Measurements from ENCODE around the gene TMEM132D.

The TMEM132D gene

DNA sequence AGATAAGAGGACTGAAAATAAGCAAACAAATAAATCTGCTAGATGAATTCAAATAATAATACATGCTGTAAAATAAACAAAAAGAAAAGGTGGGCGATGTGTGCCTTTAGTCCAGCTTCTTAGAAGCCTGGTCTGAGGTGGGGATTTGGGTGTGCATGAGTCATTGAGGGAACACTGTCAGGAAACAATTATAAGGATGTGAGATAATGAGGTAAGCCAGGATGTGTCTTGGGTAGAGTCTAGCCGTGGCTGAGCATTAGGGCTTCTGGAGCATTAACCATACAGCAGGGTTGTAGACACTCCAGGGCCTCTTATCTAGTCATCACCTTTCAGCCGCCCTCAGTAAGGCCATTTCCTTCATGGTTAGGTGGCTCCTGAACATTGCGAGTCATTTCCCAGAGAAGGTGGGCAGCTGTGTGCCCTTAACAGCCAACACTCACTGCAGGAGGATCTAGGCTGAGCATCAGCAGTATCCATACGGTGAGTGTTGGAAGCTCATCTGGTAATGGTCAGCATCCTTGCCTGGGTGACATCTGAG is 645.0 kb downstream of the TMEM132D start:
- H3K4me3 ChIP-seq (ENCODE audit: low read length): no peak overlapping the region
- H3K4me1 ChIP-seq (ENCODE audit: control insufficient read depth, insufficient read depth, low read length): no peaks in the 10 kb centered on the region
- H3K27me3 ChIP-seq (ENCODE audit: control insufficient read depth, insufficient read depth, low read length): no peaks in the 10 kb centered on the region
- no peaks in the 10 kb centered on the region for H3K36me3 ChIP-seq (ENCODE audit: control insufficient read depth, insufficient read depth, low read length)
- DNase-seq (ENCODE audit: low read depth, low spot score): no peak
- peaks cover 15% of the 10 kb centered on the region for H3K9me3 ChIP-seq (ENCODE audit: control insufficient read depth, insufficient read depth, low read length)
- WGBS (ENCODE audit: insufficient coverage, insufficient read length): no CpG with 5 or more reads among the region's 5 CpGs
- no peak overlapping the region for H3K27ac ChIP-seq (ENCODE audit: low read length)

DNA sequence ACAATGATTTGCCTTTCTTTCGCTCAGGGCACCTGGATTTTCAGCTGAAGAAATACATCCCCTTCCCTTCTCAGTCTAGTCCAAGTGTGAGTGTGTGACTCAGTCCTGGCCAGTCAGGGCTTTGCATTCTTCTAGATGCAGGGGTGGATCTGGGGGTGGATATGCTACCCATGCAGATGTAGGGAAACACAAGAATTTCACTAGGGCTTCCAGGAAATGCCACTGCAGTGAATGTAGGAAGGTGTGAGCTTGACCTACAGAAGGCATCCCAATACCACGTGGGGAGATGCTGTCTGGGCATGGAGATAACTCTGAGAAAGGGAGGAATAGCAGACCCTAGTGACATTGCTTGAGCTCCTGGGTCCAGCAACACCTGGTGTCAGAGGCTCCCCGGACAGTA is 646.3 kb downstream of the TMEM132D start:
- no peak overlapping the region for H3K27ac ChIP-seq (ENCODE audit: low read length)
- H3K27me3 ChIP-seq (ENCODE audit: control insufficient read depth, insufficient read depth, low read length): no peaks in the 10 kb centered on the region
- WGBS (ENCODE audit: insufficient coverage, insufficient read length): no CpG with 5 or more reads among the region's 3 CpGs
- H3K4me1 ChIP-seq (ENCODE audit: control insufficient read depth, insufficient read depth, low read length): no peaks in the 10 kb centered on the region
- no peak for DNase-seq (ENCODE audit: low read depth, low spot score)
- no peak overlapping the region for H3K4me3 ChIP-seq (ENCODE audit: low read length)
- H3K36me3 ChIP-seq (ENCODE audit: control insufficient read depth, insufficient read depth, low read length): no peaks in the 10 kb centered on the region
- H3K9me3 ChIP-seq (ENCODE audit: control insufficient read depth, insufficient read depth, low read length): peaks cover 14% of the 10 kb centered on the region

- Histone ChIP-seq H3K36me3 (ENCODE audit: control insufficient read depth, insufficient read depth, low read length) (no peaks in the 10 kb centered on the region), H3K4me1 (ENCODE audit: control insufficient read depth, insufficient read depth, low read length) (no peaks in the 10 kb centered on the region)
- WGBS (ENCODE audit: insufficient coverage, insufficient read length): no CpG with 5 or more reads among the region's 2 CpGs
These were observed 657.2 kb downstream of the TMEM132D start for GRCh38 chr12:129246630-129247029.

GRCh38 chr12:129245769-129246168 is 658.1 kb downstream of the TMEM132D start:
- Histone ChIP-seq H3K27me3 (ENCODE audit: control insufficient read depth, insufficient read depth, low read length) (no peaks in the 10 kb centered on the region), H3K4me1 (ENCODE audit: control insufficient read depth, insufficient read depth, low read length) (no peaks in the 10 kb centered on the region), H3K36me3 (ENCODE audit: control insufficient read depth, insufficient read depth, low read length) (no peaks in the 10 kb centered on the region), H3K27ac (ENCODE audit: low read length) (no peak overlapping the region), H3K9me3 (ENCODE audit: control insufficient read depth, insufficient read depth, low read length) (peaks cover 9% of the 10 kb centered on the region), H3K4me3 (ENCODE audit: low read length) (no peak overlapping the region)
- no CpG with 5 or more reads among the region's 9 CpGs for WGBS (ENCODE audit: insufficient coverage, insufficient read length)
- DNase-seq (ENCODE audit: low read depth, low spot score): no peak

More at GRCh38 chr12:129246630-129247029, 657.2 kb downstream of the TMEM132D start:
- no peak for DNase-seq (ENCODE audit: low read depth, low spot score)
- H3K4me3 ChIP-seq (ENCODE audit: low read length): no peak overlapping the region
- peaks cover 9% of the 10 kb centered on the region for H3K9me3 ChIP-seq (ENCODE audit: control insufficient read depth, insufficient read depth, low read length)
- H3K27ac ChIP-seq (ENCODE audit: low read length): no peak overlapping the region
- H3K27me3 ChIP-seq (ENCODE audit: control insufficient read depth, insufficient read depth, low read length): no peaks in the 10 kb centered on the region

GRCh38 chr12:129241852-129242251 is 662.0 kb downstream of the TMEM132D start:
- H3K36me3 ChIP-seq (ENCODE audit: control insufficient read depth, insufficient read depth, low read length): no peaks in the 10 kb centered on the region
- no peaks in the 10 kb centered on the region for H3K27me3 ChIP-seq (ENCODE audit: control insufficient read depth, insufficient read depth, low read length)
- no peaks in the 10 kb centered on the region for H3K4me1 ChIP-seq (ENCODE audit: control insufficient read depth, insufficient read depth, low read length)
- no peak overlapping the region for H3K27ac ChIP-seq (ENCODE audit: low read length)
- H3K9me3 ChIP-seq (ENCODE audit: control insufficient read depth, insufficient read depth, low read length): peaks cover 7% of the 10 kb centered on the region
- no peak overlapping the region for H3K4me3 ChIP-seq (ENCODE audit: low read length)
- no CpG with 5 or more reads among the region's 1 CpG for WGBS (ENCODE audit: insufficient coverage, insufficient read length)
- DNase-seq (ENCODE audit: low read depth, low spot score): no peak

DNA sequence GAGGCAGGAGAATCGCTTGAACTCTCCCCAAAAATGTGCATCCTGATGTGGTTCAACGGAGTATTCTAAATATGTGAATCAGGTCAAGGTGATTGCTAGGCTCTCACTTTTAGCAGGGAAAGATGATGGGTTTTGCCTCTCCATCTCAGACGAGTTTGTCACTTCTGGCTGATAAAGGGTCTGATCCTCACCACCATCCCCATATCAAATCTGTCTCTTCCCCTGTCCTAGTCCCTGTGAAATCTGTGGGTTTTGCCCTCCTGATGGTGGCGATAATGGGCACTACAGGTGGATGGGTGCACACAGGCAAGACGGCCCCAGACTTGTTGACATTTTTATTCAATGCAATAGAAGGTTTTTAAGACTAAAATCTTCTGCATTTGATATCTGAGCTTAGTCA is 665.9 kb downstream of the TMEM132D start:
- Histone ChIP-seq H3K9me3 (ENCODE audit: control insufficient read depth, insufficient read depth, low read length) (peaks cover 2% of the 10 kb centered on the region; the same call in 1 of the 2 replicates), H3K27me3 (ENCODE audit: control insufficient read depth, insufficient read depth, low read length) (no peaks in the 10 kb centered on the region), H3K27ac (ENCODE audit: low read length) (no peak overlapping the region), H3K36me3 (ENCODE audit: control insufficient read depth, insufficient read depth, low read length) (no peaks in the 10 kb centered on the region), H3K4me1 (ENCODE audit: control insufficient read depth, insufficient read depth, low read length) (no peaks in the 10 kb centered on the region), H3K4me3 (ENCODE audit: low read length) (no peak overlapping the region)
- no CpG with 5 or more reads among the region's 5 CpGs for WGBS (ENCODE audit: insufficient coverage, insufficient read length)
- DNase-seq (ENCODE audit: low read depth, low spot score): no peak

DNA sequence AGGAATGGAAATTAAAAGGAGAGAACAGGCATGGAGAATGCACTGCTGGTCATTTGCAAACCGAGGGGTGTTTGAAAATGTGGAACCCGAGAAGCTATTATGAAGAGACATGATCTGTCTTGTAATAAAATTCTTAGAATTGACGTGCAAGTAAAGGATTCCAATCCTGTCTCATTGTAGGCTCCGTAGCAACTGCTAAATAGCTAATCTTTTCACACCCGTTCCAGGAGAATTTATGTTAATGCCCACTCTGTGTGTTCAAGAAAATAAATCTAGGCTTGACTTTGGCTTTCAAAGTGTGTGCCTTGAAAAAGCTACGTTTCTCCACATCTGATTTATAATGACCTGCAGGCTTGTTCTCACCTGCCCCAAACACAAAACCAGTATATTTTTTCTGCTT is 669.6 kb downstream of the TMEM132D start:
- DNase-seq (ENCODE audit: low read depth, low spot score): no peak
- Histone ChIP-seq H3K9me3 (ENCODE audit: control insufficient read depth, insufficient read depth, low read length) (peaks cover 7% of the 10 kb centered on the region), H3K36me3 (ENCODE audit: control insufficient read depth, insufficient read depth, low read length) (no peaks in the 10 kb centered on the region), H3K27me3 (ENCODE audit: control insufficient read depth, insufficient read depth, low read length) (no peaks in the 10 kb centered on the region), H3K4me3 (ENCODE audit: low read length) (no peak overlapping the region), H3K4me1 (ENCODE audit: control insufficient read depth, insufficient read depth, low read length) (no peaks in the 10 kb centered on the region), H3K27ac (ENCODE audit: low read length) (no peak overlapping the region)
- WGBS (ENCODE audit: insufficient coverage, insufficient read length): no CpG with 5 or more reads among the region's 6 CpGs

DNA sequence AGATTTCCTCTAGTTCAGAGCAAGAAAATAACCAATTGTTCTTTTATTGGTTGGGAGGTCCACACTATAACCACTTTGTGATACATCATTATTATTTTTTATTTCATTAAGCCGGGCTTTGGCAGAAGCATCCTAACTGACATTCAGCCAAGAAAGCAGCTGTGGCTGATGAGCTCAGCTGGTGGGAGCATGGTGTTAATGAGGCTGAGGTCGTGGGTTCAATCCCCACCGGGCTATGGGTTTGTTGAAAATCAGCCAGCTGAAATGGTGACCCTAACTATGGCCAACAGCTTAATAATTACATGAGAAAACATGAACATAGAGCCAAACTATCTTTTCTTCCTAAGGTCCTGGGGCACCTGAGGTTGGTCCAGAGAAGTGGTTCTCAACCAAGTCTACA is 672.3 kb downstream of the TMEM132D start:
- peaks cover 7% of the 10 kb centered on the region for H3K9me3 ChIP-seq (ENCODE audit: control insufficient read depth, insufficient read depth, low read length)
- no CpG with 5 or more reads among the region's 3 CpGs for WGBS (ENCODE audit: insufficient coverage, insufficient read length)
- no peak for DNase-seq (ENCODE audit: low read depth, low spot score)
- no peaks in the 10 kb centered on the region for H3K27me3 ChIP-seq (ENCODE audit: control insufficient read depth, insufficient read depth, low read length)
- H3K27ac ChIP-seq (ENCODE audit: low read length): no peak overlapping the region
- no peaks in the 10 kb centered on the region for H3K36me3 ChIP-seq (ENCODE audit: control insufficient read depth, insufficient read depth, low read length)
- no peaks in the 10 kb centered on the region for H3K4me1 ChIP-seq (ENCODE audit: control insufficient read depth, insufficient read depth, low read length)
- H3K4me3 ChIP-seq (ENCODE audit: low read length): no peak overlapping the region

DNA sequence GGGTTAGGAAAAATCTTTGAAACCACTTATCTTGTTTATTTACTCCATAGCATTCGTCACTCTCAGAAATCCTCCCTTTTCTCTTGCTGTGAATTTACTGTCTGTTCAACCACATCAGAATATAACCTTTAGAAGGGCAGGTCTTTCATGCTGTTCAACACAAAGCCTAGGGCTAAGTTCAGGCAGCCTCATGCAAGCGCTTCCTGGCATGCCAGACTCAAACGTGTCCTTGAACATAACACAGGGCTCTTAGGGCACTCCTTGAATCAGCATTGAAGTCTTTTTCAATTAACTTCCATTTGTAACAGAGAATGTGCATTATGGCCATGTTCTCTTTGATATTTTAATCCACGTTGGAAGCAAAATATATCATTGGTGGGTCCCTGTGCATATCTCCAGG is 672.8 kb downstream of the TMEM132D start:
- Histone ChIP-seq H3K36me3 (ENCODE audit: control insufficient read depth, insufficient read depth, low read length) (no peaks in the 10 kb centered on the region), H3K27ac (ENCODE audit: low read length) (no peak overlapping the region), H3K4me1 (ENCODE audit: control insufficient read depth, insufficient read depth, low read length) (no peaks in the 10 kb centered on the region), H3K9me3 (ENCODE audit: control insufficient read depth, insufficient read depth, low read length) (peaks cover 8% of the 10 kb centered on the region), H3K4me3 (ENCODE audit: low read length) (no peak overlapping the region), H3K27me3 (ENCODE audit: control insufficient read depth, insufficient read depth, low read length) (no peaks in the 10 kb centered on the region)
- WGBS (ENCODE audit: insufficient coverage, insufficient read length): no CpG with 5 or more reads among the region's 4 CpGs
- no peak for DNase-seq (ENCODE audit: low read depth, low spot score)

DNA sequence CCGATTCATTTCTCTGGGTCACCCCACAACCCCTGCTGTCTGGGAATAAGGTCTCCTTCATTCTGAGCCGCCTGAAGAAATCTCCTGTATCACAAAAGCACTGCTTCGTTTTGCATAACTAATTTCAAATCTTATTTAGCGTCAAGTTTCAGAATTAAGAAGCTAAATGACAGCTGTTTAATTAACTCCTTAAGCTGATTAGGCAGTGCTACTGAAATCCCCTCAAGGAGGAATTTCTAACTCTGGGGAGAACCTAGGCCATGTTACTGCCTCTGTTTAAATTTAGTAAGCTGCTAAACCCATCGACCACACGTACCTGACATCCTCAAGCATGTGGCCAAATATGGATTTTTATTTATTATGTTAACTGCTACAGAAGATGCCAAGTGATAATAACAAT is 677.0 kb downstream of the TMEM132D start:
- Histone ChIP-seq H3K4me3 (ENCODE audit: low read length) (no peak overlapping the region), H3K36me3 (ENCODE audit: control insufficient read depth, insufficient read depth, low read length) (no peaks in the 10 kb centered on the region), H3K4me1 (ENCODE audit: control insufficient read depth, insufficient read depth, low read length) (no peaks in the 10 kb centered on the region), H3K27me3 (ENCODE audit: control insufficient read depth, insufficient read depth, low read length) (no peaks in the 10 kb centered on the region), H3K9me3 (ENCODE audit: control insufficient read depth, insufficient read depth, low read length) (peaks cover 12% of the 10 kb centered on the region), H3K27ac (ENCODE audit: low read length) (no peak overlapping the region)
- DNase-seq (ENCODE audit: low read depth, low spot score): no peak
- no CpG with 5 or more reads among the region's 6 CpGs for WGBS (ENCODE audit: insufficient coverage, insufficient read length)

- Histone ChIP-seq H3K36me3 (ENCODE audit: control insufficient read depth, insufficient read depth, low read length) (no peaks in the 10 kb centered on the region), H3K27ac (ENCODE audit: low read length) (no peak overlapping the region), H3K4me1 (ENCODE audit: control insufficient read depth, insufficient read depth, low read length) (no peaks in the 10 kb centered on the region), H3K4me3 (ENCODE audit: low read length) (no peak overlapping the region), H3K27me3 (ENCODE audit: control insufficient read depth, insufficient read depth, low read length) (no peaks in the 10 kb centered on the region), H3K9me3 (ENCODE audit: control insufficient read depth, insufficient read depth, low read length) (peaks cover 13% of the 10 kb centered on the region)
- no peak for DNase-seq (ENCODE audit: low read depth, low spot score)
- no CpG with 5 or more reads among the region's 7 CpGs for WGBS (ENCODE audit: insufficient coverage, insufficient read length)
These were observed 677.8 kb downstream of the TMEM132D start for GRCh38 chr12:129226005-129226404.

Data from iPS DF 6.9 (cell line).